Head of caudate nucleus (tissue), 42 donors: ENCODE measurements around the gene TRAPPC3.

Experiments used
- DNase-seq, 42 donors: peaks; one replicate each; pipeline versions ENCODE4 v3.0.0 to v3.0.0-alpha.2; 2020 to 2021; ENCODE audit warnings: mixed read lengths in 7 of 42
- intact Hi-C: fragments of 100-400 bp; cut with DNase I; formaldehyde crosslinking; loops from one replicate; pipeline ENCODE4 v1.15.0; 2022

The TRAPPC3 gene

DNA sequence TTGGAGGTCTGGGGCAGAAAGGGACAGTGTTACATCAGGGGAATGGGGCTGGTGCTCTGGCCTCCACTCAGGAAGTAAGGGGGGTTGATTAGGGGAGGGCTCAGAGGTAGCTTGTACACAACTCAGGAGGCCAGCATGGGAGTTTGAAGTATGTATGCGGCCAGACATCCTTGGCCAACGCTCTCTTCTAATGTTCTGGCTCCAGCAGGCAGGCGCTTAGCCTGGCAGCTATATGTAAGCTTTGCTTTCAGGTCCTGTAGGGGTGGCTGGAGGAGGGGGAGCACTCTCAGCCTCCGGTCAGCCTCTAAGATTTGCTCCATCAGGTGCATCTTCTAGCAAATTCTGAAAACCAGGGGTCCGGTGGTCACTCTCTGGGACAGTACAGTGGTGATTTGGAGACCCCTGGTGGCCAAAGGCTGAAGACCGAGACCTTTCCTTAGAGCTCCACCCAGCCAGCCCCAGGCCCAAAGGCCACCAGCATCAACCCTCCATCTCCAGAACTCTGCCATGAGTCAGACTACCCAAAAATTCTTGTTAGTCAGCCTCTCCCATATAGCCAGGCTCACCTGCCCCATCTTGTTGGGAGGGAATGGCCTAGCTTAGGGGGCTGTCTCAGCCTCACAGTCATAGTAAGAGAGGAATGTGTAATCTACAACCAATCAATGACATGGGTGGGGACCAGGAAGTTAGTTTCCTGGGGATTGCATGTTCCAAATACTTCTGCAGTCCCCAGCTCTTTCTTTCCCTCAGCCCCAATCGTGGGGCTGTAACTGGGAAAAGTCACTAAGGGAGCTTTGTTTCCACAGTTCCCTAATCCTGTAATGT lies 14.6 kb downstream of the TRAPPC3 start:
- peak in 37 of 42 donors; percentile 31 to 88 (median 64) for DNase-seq
- intact Hi-C loops = loop anchor here (5.0 kb wide), 1 partner anchor 37 kb away; no protein-coding TSS in a partner anchor

DNA sequence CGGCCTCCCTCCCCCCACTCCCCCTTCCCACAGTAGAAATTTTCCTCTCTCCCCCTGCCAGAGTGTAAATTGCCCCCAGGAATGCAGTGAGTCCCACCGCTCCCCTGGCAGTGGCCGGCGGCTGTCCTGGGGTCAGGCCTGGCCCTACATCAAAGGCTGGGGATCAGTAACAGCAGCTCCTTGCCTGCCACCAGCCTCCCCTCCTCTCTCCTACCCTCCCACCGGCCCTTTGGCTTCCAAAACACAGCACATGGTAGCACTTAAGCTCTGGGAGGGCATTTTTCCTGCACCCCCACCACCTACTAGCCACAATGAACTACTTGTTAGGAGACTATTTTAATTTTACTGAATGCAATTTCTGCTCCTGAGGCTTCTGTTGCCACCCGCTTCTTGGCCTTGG lies 15.3 kb downstream of the TRAPPC3 start:
- DNase-seq = no peak
- intact Hi-C loops = loop anchor here (5.0 kb wide), 1 partner anchor 37 kb away; no protein-coding TSS in a partner anchor

DNA sequence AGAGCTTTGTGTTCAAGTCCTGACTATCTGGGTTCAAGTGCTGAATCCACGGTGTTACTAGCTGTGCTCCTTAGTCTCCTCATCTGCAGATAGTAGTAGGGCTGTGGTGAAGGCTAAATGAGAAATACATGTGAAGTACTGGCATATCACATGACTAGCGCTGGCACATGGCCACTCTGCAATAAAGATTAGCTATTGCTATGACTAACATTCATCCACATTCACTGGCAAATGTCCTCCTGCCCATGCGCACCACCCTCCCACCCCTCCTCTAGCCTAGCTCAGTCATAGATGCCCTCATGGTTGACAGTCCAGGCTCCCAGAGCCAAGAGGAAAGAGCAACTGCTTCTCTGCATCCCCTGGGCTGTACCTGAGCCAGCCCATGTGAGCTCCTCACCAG lies 15.8 kb downstream of the TRAPPC3 start:
- DNase-seq = no peak
- intact Hi-C loops = loop anchor here (5.0 kb wide), 1 partner anchor 36 kb away; no protein-coding TSS in a partner anchor

DNA sequence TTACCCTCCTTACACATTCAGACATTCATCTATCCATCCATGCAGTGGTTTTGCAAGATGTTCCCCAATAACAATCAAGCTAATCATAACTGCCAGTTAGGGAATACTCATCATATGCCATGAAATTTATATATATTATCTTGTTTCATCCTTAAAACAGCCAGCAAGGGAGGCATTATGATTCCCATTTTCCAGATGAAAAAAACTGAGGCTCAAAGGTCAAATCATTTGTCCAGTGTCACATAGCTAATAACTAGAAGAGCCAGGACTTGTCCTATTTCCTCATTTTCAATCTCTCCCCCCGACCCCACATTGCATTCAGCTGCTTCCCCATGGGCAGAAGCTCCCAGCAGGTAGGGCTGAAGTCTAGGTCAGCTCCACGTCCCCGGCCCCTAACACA lies 17.3 kb downstream of the TRAPPC3 start:
- DNase-seq = no peak
- intact Hi-C loops = loop anchor here (5.0 kb wide), 1 partner anchor 35 kb away; no protein-coding TSS in a partner anchor

DNA sequence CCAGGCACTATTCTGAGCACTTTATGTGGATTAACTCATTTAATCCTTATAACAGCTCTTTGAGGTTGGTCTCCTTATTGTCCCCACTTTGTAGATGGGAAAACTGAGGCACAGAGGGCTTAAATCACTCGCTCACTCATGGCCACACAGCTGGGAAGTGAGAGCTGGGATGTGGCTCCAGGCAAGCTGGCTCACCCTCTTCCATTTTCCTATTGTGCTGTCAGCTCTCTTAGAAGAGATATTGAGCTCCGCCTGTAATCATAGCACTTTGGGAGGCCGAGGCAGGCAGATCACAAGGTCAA lies 20.4 kb downstream of the TRAPPC3 start:
- intact Hi-C loops = no loop called here
- no peak for DNase-seq

DNA sequence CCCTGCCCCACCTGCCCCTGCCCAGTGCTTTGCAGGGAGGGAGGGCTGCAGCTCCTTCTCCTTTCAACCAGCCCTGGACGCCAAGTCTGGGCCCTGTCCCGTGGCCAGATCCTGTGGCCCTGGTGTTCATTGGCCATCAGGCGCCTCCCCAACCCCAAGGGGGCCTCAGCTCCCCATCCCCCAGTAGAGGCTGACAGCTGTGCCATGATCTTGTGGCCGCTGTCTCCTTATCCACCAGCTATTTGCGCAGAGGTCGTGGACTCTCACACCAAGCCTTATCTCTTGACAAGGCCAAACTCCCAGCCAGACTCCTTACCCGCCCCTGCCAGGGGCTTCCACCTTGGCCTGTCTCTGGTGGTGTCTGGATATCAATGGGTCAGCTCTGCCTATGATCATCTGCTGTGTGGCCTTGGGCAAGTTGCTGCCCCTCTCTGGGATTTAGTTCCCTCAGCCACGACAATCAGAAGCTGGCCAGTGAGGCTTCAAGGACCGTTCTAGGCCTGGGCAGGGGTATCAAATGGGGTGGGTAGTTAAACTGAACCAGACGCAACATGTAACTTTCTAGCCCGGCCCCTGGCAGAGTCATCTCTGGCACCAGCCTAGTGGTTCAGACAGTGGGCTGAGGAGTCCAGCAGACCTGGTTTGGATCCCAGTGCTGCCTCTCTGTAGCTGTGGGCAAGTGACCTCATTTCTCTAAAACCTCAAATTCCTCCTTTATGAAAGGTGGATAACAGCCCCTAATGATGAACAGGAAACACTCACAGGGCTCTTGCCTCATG lies 21.0 kb downstream of the TRAPPC3 start:
- DNase-seq = no peak
- intact Hi-C loops = no loop called here

DNA sequence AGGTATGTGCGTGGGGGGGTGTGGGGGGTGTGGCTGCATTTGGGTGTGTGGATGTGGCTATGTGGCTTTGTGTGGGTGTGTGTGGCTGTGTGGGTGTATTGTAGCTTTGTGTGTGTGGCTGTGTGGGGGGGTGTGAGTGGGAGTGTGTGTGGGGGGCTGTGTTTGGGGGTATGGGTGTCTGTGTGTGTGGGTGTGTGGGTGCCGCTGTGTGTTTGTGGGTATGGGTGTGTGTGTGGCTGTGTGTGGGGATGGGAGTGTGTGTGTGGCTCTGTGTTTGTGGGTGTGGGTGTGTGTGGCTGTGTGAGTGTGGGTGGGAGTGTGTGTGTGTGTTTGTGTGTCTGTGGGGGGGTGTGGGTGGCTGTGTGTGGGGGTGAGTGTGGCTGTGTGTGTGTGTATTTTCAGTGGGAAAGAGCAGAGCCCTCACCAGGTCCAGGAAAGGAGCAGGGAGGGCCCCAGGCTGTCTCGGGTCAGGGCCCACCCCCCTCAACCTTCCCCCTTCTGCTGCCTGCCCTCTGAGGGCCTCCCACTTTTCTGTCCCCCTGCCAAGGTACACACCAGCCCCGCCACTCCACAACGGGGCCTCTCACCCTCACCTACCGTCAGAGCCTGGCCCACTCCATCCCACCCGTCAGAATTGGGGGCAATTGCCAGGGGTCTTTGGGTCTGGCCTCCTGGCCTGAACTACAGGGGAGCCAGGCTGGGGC lies 22.3 kb downstream of the TRAPPC3 start:
- DNase-seq = no peak
- intact Hi-C loops = no loop called here

DNA sequence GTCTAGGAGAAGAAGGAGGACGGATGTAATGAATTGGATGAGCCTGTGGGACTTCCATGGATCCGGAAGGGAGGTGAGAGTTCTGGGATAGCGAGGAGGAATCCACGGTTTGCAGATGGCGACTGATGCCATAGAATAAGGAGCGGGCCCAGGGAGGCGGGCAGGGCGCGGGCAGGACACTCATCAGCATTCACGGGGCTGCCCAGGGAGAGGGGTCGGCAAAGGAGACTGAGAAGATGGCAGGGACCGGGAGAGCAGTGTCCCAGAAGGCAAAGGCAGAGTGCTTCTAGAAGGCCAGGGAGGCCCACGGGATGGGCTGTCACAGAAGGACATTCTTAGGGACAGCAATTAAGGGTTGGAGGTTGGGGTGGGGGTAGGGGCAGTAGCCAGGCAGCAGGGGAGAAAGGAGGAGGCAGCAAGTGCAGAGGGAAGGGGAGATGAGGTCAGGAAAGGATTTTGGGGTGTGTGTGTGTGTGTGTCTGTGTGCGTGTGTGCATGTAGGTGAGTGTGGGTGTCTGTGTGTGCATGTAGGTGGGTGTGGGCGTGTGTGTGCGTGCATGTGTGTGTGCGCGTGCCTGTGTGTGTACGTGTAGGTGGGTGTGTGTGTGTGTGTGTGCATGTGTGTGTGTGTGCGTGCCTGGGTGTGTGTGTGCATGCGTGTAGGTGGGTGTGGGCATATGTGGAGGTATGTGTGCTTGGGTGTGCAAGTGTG lies 23.1 kb downstream of the TRAPPC3 start:
- intact Hi-C loops = no loop called here
- DNase-seq = no peak

DNA sequence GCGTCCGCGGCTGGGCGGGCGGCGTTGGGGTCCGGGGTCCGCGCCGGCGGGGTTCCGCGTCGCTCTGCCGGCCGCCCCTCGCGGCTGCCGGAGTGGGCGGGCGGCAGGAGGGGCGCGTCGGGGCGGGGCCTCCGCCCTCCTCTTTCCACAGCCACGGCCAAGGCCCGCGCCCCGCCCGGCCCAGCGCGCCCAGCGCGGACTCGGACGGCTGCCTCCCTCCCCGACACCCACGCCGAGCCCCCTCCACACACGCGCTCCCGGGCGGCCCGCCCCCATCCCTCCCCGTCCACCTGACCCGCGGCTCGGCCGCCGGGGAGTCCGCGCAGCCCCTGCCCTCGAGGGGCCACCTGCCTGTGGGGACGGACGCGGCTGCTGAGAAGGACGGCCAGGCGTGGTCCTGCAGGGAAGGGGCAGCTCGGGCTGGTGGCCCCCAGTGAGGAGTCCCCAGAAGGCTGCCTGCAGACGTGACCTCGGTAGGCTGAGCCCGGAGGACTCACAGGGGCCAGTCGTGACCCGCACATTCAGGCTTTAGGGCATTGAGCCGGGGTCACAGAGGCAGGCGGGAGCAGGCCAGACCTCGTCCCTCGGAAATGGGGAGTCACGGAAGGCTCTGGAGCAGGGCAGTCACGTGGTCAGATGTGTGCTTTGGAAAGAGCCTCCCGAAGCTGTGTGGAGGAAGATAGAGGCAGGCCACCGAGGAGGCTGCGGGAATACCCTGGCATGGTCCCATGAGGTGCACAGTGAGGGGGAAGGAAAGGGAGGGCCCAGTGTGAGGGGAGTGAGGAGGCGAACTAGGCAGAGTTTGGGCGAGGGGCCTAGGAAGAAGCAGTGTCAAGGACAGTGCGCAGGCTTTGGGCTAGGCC lies 23.9 kb downstream of the TRAPPC3 start, which contains the start of gene COL8A2:
Gene COL8A2 (minus strand): TSS at position 94 of the 863 bp plus-strand sequence. CDS start 24,980 bp downstream, outside the sequence.
- intact Hi-C loops = no loop called here
- DNase-seq = peak in 4 of 42 donors; percentile 15 to 37 (median 26)

DNA sequence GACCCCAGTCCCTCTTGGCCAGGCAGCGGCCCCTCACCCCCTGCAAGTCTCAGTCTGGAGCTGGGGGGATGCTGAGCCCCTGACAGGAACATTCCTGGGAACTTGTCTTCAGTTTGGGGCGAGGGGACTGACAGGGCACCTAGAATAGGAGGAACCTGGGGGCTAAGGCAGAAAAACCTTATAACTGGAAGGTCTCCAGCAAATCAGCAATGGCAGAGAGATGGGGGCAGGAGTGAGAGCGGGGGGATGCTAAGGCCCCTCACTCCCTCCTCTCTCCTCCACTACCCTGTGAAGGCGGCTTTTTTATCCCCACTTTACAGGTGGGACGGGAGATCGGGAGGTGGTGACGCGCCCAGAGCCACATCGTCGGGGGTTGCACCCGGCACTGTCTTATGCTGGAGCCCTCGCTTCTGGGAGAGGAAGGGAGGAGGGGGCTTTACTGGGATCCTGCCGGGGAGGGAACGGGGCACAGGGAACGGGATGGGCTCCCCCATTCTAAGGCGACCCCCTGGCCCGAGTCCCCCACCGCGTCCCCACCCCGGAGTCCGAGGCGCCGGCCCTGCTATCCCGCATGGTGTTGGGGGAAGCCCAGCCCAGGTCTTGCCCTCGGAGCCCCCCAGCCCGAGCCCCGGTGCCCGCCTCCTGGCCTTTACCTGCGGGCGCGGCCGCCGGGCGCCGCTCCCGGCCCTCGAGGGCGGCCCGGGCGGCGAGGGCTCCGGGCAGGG lies 24.7 kb downstream of the TRAPPC3 start:
- intact Hi-C loops = no loop called here

DNA sequence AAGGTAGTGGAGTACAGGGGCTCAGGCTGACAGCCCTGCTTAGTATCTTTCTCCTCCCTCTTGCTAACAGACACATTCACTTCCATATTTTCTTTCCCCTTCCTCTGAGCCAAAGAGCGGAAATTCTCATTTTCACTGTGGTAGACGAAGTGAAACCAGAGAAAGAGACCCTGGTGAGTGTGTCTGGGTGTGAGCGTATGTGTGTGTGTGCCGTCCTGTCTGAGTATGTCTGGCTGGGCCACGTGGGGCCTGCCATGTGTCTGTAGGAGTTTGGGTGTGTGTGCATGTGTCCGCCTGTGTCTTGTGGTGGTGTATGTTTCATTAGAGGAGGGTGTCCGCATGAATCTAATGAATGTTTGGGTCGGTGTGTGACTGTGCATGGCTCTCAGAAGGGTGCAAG lies 25.9 kb downstream of the TRAPPC3 start:
- peak in 24 of 42 donors; percentile 15 to 59 (median 33) for DNase-seq
- intact Hi-C loops = no loop called here

More for the DNA sequence above, 24.7 kb downstream of the TRAPPC3 start:
- no peak for DNase-seq

DNA sequence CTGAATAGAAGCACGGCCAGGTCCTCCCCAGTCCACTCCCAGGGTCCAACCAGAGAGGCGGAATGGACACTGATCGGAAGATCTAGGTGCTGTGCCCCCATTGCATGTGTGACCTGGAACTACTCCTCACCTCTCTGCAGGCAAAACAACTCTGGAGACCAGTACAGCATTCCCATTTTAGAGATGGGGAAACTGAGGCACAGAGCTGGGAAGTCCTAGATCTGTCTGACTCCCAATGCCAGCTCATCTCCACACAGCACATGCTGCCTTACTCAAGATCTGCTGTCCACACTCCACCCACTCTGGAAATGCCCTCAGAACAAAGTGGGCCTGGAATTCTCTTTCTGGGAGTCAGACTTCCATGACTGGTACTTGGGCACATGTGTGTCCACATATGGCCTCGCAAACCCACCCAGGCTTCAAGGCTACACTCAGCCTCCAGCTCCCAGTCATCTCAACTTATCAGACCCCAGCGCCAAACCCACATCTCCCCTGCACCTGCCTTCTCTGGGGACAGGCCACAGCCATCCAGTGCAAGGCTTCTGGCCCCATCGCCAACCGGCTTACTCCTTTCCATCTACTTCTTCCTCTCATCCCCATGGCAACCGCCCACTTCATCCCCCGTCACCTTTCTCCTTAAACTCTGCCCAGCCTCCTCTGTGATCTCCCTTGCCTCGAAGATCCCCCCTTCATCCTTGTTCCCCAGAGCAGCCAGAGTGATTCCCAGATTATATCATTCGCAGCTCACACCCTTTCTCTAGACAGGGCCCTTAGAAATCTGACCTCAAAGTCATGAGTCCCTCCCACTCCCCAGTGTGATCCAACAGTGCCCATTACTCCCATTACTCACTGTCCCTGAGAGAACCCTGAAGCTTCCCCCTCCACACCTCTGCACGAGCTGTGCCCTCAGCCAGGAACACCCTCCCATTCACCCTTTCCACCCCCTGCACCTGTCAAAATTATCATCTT lies 26.9 kb downstream of the TRAPPC3 start:
- peak in 10 of 42 donors; percentile 21 to 66 (median 39) for DNase-seq
- intact Hi-C loops = no loop called here

DNA sequence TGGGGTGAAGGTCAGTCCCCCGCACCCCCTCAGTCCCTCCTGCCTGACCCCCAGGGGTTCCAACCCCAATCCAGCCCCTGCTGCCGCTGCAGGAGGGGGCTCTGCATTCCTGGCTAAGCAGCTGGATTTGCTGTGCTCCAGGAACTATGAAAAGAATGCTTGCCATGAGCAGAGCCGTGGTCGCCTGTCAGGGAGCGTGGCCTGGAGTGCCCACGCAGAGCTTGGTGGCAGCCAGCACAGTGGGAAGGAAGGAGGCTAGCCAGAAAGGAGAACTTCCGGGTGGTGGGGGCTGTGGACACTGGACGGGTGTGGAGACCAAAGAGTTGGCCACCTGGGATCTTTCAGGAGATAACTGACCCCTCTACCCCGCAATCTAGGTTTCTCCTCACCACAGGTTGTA lies 29.8 kb downstream of the TRAPPC3 start:
- DNase-seq = no peak
- intact Hi-C loops = no loop called here

DNA sequence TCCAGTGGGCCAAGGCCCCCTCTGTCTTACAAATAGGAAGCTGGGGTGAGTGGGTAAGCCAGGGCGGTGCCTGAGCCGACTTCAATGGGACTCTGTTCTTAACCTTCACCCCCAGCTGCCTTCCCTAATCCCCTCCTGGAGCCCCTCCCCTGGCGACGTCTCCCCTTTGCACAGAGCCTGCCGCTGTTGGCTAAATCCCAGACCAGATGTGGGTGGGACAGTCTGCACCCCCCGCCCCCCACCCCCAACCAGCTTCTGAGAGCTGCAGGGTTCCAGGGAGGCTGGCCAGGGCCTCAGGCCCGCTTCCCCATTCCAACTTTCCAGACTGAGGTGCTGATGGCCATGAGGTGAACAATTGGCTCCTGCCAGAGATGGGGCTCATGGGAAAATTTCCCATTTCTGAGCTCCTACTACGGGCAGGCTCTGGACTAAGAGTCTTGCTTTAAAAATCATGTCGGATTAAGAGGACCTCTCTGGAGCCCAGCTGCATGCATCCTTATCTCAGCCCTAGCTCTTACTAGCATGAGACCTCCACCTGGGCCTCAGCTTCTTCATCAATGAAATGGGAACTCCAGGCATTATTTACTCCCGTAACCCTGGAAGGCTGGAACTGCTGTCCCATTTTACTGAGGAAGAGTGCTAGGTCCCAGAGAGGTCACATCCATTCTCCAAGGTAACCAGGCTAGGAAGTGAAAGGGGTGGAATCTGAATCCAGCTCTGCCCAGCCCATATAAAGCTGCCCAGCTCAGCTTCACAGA lies 30.7 kb downstream of the TRAPPC3 start:
- no peak for DNase-seq
- intact Hi-C loops = no loop called here

DNA sequence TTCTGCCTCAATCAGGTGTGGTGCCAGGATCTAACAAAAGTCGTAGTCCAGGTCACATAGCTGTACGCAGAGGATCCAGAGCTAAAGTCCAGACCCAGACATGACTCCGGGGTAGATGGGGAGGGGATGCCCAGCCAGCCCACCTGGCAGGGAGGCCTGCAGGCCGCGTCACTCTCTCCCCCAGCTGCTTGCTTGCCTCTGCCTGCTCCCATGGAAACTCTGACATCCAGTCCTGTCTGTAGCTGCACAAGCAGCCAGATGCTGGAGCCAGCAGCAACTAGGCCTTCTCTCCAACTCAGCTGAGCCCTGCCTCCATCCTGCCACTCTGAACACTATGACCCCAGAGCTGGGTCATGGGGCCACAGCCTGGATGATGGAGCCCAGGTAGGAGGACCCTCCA lies 32.4 kb downstream of the TRAPPC3 start:
- DNase-seq = no peak
- intact Hi-C loops = no loop called here
